Activated effector memory CD4-positive, alpha-beta T cell treated with Interleukin-2 at 50 U/mL for 16 hours (primary cell): ENCODE data around the gene ENGASE.

Experiments used
- DNase-seq: peaks from one replicate; pipeline ENCODE4 v3.0.0-alpha.2; 2020

ENGASE gene

GRCh38 chr17:79095345-79096055 lies 20.9 kb downstream of the ENGASE start:
- DNase-seq = no peak

DNA sequence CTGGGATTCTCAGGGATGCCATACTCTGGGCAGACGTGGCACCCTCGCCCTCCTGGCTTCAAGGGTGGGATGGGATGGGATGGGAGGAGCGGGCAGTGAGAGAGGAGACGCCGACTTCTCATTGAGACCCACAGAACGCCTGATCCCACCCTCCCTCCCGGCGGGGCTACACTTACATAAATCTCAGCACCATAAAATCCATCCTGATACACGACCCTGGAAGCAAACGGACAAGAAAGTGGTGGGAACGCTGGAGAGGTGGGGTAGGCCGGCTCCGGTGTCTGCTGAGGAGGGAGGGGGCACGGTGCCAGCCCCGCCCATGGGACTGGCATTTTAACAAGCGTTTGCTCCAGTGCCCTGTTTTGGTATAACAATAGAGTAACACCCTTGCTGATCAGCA lies 21.9 kb downstream of the ENGASE start:
- no peak for DNase-seq

- no peak for DNase-seq
Observed at GRCh38 chr17:79097226-79098055, 22.8 kb downstream of the ENGASE start.

GRCh38 chr17:79098282-79098867 lies 23.8 kb downstream of the ENGASE start:
- DNase-seq = no peak

DNA sequence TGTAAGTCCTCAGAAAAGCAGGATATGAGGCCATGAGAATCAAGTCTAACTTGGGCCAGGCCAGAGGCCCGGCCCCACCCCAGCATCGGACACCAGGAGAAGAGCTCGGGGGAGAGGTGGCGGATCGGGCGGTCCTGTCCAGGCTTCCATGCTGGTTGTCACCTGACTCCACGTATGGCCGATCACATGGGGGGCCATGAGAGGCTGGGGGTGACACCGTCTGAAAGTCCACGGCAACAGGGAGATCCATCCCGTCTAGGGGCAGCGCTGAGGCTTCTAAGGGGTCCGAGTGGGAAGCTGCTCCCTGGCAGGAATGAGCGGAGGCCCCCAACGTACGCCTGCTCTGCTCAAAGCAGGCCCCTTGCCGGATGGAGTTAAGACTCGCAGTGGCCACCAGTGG lies 25.8 kb downstream of the ENGASE start:
- no peak for DNase-seq

DNA sequence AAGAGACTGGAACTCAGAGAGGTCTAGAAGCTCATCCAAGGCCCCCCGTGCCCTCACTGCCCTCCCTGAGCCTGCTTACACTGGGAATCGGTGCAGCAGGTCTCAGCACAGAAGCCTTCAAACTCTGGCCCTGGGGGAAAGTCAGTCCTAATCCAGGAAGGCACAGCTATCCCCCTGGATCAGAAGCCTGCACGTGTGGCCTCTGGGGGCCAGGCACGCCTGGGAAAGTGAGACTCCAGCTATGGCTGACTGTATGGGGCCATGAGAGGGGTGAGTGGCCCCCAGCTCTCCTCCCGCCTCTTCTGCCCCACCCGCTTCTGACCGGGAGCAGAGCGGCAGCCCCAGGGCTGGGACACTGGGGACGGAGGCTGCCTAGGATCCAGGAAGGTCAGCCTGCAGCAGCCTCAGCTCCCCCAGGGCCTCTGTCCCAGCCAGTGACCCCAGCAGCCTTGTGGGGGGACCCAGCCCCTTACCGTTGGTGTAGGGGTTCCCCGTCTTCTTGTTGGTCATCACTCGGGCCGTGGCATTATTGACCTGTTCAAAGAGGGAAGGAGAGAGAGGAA lies 26.6 kb downstream of the ENGASE start:
- no peak for DNase-seq

- DNase-seq = no peak
Observed at GRCh38 chr17:79102214-79102613, 27.6 kb downstream of the ENGASE start.

DNA sequence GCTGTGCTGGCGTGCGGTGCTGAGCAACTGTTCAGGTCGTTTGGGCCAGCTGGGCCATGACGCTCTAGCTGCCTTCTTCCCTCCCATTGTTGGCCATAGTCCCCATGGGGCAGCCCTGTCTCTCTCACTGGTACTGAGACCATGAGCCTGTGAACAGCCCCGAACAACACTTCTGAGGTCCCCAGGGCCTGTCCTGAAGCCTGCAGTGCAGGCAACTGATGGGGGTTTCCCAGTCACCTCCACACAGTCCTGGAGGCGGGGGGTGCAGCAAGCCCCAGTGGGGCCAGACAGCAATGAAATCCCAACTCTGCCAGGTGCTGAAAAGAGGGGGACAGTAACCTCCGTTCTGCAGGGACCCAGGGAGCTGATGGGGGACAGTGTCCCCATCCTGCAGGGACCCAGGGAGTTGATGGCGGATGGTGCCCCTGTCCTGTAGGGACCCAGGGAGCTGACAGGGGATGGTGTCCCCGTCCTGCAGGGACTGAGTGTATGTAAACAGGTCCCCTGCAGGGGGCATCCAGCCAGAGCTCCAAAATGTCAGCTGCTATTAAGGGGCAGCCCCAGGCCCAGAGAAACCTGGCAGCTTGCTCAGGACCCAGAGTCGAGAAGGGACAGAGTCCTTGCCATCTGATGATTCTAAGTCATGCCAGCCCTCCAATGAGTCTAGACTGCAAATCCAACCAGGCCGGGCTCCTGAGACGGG lies 30.4 kb downstream of the ENGASE start:
- DNase-seq = no peak

DNA sequence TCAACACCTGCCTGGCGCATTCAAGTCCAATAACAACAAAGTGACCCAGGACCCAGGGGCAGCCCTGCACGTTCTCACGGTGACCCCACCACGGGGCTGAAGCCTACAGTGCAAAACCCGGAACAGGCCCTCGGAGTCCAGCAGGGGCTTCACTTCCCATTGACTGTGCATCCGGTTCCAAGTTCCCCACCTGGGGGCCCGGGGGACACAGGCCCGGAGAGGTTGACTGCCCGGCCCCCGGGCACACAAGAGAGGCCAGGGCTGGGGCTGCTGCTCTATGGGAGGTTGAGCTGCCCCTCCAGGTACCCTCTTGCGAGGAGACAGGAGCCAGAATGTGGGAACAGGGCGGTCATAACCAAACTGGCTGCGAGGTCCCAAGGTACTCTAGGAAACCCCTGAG lies 31.3 kb downstream of the ENGASE start:
- DNase-seq = no peak

GRCh38 chr17:79106958-79107357 lies 32.3 kb downstream of the ENGASE start:
- no peak for DNase-seq

- DNase-seq = no peak
Observed at GRCh38 chr17:79107499-79108231, 33.0 kb downstream of the ENGASE start.

- DNase-seq = no peak
Observed at GRCh38 chr17:79108232-79108850, 33.7 kb downstream of the ENGASE start.

DNA sequence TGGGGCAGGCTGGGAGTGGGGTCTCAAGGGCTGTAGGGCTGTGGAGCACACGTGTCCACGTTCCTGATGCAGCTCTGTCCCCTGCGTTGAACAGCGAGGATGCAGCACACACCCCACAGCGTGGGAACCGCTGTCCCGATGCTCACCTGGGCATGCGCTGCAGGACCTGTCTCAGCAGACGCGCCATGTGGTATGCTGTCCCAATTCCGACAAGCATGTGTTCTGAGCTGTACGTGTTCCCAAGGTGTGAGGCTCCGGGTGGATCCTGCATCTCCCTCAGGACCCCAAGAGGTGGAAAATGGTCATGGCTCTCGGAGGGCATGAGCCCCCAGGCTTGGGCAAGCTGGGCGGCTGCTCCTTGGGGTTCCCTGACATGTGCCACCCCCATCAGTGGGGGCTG lies 34.2 kb downstream of the ENGASE start:
- DNase-seq = no peak

- DNase-seq = no peak
Observed at GRCh38 chr17:79109584-79109983, 35.0 kb downstream of the ENGASE start.

DNA sequence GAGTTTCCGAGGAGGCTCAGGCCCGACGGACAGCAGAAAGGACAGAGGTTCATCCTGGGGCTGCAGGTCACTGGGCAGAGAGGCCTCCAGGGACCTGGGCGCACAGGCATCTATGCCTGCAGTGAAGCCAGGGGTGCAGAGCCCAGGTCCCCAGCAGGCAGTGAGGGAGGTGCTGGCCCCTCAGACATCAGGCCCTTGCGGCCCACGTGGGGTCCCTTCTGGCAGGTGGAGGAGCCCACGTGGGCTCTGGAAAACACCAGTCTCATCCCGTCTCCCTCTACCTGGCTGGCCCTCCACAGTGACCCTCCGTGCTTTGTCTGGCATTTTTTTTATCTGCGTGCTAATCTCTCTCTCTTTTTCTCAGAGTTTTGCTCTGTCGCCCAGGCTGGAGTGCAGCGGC lies 36.5 kb downstream of the ENGASE start:
- DNase-seq = no peak

DNA sequence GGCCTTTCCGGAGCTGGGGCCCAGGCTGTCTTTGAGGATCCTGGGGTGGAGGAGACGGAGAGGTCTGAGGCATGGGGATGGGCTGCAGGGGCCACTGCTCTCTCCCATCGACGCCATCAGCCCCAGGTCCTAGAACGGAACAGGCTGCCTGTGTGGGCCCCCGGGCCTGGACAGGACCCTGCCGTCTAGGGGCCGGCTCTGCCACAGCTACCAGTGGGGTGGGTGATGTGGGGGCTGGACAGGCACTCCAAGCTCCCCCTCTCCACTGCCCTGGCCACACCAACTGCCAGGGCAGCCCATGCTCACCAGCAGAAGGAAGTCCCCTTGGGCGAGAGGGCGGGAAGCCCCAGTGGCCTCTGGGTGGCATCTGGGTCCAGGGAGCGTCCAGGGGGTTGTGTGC lies 37.8 kb downstream of the ENGASE start:
- DNase-seq = no peak

GRCh38 chr17:79113699-79114457 lies 39.3 kb downstream of the ENGASE start:
- no peak for DNase-seq

GRCh38 chr17:79114458-79115301 lies 40.1 kb downstream of the ENGASE start:
- DNase-seq = no peak

- DNase-seq = no peak
Observed at GRCh38 chr17:79115487-79115886, 40.9 kb downstream of the ENGASE start.
